Lower leg skin (tissue), 3 donors: Measurements from ENCODE around the gene PACS1.

ENCODE experiments used
- POLR2A ChIP-seq, 2 donors: fragments of 450-650 bp; IDR thresholded peaks; one replicate each; pipeline ENCODE4 v1.6.1; 2016 to 2017; ENCODE audit warnings: antibody characterized with exemption in 2 of 2, mild to moderate bottlenecking in 1 of 2, moderate library complexity in 1 of 2
- TF ChIP-seq, protein P1 (sequence below), 3 donors: fragments of 450-650 bp; IDR thresholded peaks; one replicate each; pipeline ENCODE4 v1.5.1; 2016; ENCODE audit warnings: antibody characterized with exemption in 3 of 3, mild to moderate bottlenecking in 3 of 3, moderate library complexity in 2 of 3

DNA sequence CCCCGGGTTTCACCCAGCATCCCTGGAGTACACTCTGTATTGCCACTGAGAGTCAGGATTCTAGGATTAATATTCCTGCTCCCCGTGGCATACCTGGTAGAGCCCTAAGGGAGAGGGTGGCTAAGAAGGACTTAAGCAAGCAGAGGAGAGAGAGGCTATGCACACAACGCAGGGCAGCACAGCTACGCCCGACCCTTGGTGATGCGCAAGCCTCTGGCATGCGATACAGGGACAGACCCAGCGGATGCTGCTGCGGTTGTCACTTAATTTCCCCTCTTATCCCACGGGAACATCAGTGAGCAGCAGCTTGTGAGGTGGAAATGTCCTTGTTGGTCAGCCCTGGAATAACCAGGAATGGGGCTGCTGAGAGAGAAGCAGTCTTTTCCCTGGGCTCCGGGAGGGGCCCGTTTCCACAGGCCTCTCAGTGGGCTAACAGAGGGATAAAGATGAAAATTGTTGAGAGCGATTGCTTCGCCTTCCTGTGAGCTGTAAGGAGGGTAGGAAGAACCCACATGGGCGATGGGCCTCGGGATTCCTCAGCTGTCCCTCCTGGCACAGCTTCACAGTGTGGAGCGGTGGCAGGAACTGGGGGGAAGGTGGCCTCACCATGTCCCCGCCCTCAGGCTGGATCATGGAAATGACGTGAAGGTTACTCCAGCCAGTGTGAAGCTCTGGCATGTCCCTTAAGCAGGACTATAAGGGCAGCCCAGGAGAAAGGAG is 149.9 kb downstream of the PACS1 start:
- no peak for TF ChIP-seq POLR2A (IDR thresholded peaks at IDR 0.05)
- TF ChIP-seq, protein P1, sequence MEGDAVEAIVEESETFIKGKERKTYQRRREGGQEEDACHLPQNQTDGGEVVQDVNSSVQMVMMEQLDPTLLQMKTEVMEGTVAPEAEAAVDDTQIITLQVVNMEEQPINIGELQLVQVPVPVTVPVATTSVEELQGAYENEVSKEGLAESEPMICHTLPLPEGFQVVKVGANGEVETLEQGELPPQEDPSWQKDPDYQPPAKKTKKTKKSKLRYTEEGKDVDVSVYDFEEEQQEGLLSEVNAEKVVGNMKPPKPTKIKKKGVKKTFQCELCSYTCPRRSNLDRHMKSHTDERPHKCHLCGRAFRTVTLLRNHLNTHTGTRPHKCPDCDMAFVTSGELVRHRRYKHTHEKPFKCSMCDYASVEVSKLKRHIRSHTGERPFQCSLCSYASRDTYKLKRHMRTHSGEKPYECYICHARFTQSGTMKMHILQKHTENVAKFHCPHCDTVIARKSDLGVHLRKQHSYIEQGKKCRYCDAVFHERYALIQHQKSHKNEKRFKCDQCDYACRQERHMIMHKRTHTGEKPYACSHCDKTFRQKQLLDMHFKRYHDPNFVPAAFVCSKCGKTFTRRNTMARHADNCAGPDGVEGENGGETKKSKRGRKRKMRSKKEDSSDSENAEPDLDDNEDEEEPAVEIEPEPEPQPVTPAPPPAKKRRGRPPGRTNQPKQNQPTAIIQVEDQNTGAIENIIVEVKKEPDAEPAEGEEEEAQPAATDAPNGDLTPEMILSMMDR (IDR thresholded peaks at IDR 0.05): no peak
